Endometrial microvascular endothelial cells (primary cell): ENCODE data around the gene BNIP2. TPM values are rescaled to one million over a fixed set of nuclear protein-coding genes. Genes with fewer than 3 reads are reported as not detected.
"Not testable (repeated sequence)": the region's sequence is repeated elsewhere in the genome, so short reads cannot be mapped to it uniquely, and the experiment has no call there.

Experiments used
- in situ Hi-C: cut with HindIII; loops from 2 replicates; pipeline ENCODE4 v1.10.0; 2017; ENCODE audit warnings: low sequenced_read_pairs, low pct_unique_long_range_greater_than_20kb; ENCODE audit errors: inconsistent ontology term
- total RNA-seq: library from RNA; depleted of rRNA; stranded (reverse); fragments of >200 nt; gene quantifications from one replicate; pipeline ENCODE4 v1.2.3, GENCODE V29; 2015; ENCODE audit errors: inconsistent ontology term

BNIP2 gene, protein sequence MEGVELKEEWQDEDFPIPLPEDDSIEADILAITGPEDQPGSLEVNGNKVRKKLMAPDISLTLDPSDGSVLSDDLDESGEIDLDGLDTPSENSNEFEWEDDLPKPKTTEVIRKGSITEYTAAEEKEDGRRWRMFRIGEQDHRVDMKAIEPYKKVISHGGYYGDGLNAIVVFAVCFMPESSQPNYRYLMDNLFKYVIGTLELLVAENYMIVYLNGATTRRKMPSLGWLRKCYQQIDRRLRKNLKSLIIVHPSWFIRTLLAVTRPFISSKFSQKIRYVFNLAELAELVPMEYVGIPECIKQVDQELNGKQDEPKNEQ
- total RNA-seq, result 100 TPM

DNA sequence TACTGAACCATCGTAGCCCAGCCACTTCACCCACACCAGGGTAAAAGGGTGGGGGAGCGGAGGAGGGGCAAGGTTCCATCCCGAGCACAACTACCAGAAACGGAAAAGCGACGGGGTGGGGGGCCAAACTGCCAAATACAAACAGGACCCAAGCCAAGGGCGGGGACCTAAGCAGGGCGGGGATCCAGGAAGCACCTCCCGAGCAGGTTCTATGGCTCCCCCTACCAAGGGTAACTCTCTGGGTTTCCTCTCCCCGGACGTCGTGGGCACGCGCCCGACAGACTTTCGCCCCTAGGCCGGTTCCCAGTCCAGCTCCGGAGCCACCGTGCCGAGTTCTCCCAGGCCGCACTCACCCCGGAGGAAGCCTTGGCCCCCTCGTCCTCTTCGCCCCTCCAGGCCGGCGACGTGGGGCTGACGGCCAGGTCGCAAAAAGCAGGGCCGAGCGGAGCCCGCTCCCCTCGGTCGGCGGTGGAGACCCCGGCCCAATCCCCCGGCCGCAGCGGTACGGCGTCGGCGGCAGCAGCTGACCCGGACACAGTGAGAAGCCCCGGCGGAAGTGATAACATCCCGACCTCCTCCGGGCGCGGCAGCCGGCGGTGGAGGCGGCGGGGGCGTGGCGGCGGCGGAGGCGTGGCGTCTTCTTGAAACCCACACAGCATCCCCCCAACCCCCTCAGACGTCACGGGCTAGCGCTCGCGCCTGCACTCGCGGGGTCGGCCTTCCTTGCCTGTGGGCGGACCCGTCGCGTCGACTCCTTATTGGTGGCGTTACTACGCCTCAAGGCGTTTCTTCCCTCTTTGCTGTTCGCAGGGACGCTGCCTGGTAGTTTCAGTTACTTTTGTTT is at the start of gene BNIP2:
TSS of gene BNIP2 (minus strand) at position 539 of the 844 bp plus-strand sequence. CDS start 6,863 bp downstream, outside the sequence.
- in situ Hi-C loops, result no loop called here

DNA sequence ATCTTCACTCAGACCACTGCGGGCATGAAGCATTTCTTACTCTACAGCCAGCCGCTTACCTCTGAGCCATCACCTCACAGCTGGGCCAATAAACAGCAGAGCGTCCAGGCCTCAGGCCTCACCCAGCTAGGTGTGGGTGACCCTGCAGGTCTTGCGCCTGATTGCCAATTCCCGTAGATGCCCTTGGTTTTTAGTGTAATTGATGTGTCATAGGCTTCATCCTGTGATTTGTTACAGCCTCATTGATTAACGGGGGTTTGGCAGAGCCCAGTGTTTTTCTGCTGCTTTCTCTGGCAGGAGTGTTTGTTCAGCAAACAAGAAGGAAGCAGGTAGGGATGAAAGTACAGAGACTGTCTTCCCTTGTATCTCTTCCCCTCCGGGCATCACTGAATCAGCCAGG is 49.6 kb upstream of the BNIP2 start:
- in situ Hi-C loops, result no loop called here

DNA sequence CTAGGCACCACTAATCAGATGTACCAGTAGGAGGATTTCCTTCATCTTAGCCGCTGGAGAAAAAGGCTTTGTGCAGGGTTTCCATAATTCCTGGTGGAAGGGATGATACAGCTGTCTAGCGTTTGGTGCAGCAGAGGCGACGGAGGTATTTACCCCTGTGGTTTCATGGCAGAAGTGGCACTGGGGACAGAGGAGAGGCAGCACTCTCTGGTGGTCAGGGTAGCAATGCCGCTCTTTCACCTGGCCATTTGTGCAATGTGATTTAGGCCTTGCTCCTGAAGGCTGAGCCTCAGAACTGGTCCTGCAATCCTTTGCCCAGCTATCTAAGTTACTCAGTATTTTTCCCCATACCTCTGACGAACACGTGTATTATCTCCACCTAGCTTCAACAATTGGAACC is 47.1 kb upstream of the BNIP2 start:
- in situ Hi-C loops, result no loop called here

DNA sequence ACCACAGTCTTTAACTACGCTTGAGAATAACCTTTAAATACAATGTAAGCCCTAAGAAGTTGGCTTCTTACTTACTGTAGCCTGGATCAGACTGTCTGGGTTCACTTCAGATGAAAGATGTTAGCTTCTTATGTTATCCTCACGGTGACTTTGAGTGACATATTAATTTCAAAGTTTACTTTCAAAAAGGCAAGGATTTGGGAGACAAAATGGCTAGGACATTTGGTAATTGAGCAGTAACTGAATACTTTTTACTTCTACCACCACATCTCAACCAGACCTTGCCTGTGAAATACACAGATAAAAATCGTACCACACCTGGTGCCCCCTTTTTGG is 36.0 kb upstream of the BNIP2 start:
- in situ Hi-C loops, result no loop called here

DNA sequence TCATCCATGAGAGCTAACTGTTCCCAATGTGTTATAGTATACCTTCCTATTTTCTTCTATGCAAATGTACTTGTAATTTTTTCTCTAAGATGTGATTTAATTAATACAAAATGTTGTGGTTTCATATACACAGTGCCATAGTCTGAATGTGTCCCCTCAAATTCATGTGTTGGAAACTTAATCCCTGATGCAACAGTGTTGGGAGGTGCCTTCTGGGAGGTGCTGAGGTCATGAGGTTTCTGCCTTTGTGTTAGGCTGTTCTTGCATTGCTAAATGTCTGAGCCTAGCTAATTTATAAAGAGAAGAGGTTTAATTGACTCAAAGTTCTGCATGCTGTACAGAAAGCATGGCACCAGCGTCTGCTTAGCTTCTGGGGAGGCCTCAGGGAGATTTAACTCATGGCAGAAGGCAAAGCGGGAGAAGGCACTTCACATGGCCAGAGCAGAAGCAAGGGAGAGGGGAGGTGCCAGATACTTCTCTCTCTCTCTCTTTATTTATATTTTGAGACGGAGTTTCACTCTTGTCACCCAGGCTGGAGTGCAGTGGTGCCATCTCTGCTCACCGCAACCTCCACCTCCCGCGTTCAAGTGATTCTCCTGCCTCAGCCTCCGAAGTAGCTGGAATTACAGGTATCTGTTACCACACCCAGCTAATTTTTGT is 34.7 kb upstream of the BNIP2 start:
- in situ Hi-C loops, result no loop called here

DNA sequence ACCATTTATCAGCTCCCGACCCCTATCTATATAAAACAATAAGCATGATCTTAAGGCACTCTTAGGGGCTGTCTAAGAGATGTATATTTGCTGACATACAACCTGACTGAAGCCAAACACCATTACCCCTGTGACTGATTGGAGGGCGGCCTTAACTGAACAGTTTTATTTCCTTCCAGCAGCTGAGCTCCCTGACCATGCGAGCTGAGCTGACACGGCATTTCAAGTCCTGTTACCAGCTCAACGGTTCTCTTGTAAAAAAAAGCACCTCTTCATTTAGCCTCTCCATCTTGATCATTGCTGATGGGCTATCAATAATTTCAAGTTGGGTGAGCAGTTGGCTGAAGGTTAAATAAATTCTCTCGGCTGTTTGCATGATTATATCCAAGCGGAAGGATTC is 33.4 kb upstream of the BNIP2 start:
- in situ Hi-C loops, result no loop called here

DNA sequence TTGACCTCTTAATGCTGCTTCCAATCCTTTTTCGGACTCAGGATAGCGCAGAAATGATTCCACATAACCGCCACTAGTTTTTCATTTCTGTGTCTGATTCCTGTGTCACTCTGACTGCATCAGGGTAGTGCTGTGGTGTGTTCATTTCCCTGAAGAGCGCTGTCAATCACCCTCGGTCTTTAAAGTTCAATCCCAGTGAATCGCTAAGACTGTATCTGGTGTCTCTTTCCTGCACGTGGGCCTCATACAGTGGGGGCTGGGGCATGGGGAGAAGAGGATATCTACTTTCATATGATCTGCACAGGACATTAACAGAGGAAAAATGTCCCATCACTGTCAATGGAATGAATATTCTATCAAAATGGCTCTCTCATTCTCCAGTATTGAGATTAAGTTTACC is 32.9 kb upstream of the BNIP2 start:
- in situ Hi-C loops, result no loop called here

DNA sequence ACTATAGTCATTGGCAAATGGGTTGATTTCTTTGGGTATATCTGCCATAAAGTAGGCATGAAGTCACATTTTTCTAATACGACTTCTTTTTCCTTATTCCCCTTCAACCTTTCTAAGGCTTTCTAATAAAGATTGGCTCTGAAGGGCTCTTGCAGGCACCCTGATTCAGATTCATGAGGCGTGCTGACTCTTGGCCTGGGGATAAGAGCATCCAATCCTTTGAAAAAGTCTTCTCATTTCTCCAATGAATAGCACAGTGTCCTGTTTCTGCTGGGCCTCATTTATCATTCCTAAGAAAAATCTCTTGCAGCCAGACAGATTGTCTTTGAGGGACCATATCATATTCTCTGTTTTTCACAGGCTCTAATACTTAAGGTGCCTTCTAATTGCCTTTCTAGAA is 32.3 kb upstream of the BNIP2 start:
- in situ Hi-C loops, result no loop called here

DNA sequence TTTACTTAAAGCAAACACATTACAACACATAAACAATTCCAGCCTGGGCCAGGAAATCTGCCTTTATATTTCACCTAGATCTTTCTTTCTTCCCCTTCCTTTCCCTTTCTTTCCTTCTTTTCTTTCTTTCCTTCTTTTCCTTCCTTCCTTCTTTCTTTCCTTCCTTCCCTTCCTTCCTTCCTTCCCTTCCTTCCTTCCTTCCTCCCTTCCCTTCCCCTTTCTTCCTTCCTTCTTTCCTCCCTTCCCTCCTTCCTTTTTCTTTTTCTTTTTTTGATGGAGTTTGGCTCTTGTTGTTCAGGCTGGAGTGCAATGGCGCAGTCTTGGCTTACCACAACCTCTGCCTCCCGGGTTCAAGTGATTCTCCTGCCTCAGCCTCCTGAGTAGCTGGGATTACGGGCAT is 24.1 kb upstream of the BNIP2 start:
- in situ Hi-C loops, result no loop called here

DNA sequence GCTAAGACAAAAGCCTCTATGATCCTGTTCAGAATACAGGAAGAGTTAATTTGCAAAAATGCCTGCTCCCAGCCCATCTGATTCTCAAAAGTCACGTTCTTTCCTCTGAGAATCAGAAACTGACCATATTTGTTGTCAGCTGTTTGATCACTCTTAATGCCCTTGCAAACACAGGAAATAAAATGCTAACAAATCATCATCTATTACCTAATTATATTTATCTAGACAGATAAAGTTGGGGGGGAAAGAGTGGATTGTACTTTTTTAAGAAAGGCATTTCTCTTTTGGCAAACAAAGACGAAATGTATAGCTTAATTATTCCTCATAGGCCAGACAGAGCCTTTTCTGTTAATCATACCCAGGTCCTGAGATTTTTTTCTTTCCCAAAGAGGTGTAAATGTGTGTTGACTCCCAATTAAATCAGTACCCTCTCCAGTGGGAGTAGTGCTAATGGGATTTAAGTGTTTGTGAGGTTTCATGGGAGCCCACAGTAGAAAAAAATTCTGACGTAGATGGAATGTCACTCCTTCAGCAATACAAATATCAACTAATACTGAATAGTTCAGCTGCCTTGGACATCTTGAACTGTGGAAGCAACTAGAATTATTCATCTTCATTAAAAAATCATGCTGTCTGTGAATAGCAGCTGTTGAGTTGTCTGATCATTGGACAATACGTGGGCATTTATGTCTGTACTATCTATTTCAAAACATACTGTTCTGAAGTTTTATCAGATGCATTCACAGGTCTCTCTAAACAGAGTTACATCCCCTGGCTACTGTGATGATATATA is 22.5 kb upstream of the BNIP2 start:
- in situ Hi-C loops, result no loop called here

DNA sequence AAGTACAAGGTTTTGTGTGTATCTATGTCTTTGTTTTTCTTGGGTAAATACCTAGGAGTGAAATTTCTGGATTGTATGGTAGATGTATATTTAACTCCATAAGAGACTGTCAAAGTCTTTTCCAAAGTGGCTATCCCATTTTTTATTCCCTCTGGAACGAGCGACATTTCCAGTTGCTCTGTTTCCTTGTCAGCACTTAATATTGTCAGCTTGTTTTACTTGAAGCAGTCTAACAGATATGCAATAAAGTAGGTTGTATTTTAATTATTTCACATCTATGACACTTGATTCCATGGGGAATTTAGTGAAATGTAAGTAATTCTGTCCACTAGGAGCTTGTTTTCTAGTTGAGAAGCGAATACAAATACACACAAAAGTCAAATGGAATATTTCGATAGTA is 18.5 kb upstream of the BNIP2 start:
- in situ Hi-C loops, result no loop called here

DNA sequence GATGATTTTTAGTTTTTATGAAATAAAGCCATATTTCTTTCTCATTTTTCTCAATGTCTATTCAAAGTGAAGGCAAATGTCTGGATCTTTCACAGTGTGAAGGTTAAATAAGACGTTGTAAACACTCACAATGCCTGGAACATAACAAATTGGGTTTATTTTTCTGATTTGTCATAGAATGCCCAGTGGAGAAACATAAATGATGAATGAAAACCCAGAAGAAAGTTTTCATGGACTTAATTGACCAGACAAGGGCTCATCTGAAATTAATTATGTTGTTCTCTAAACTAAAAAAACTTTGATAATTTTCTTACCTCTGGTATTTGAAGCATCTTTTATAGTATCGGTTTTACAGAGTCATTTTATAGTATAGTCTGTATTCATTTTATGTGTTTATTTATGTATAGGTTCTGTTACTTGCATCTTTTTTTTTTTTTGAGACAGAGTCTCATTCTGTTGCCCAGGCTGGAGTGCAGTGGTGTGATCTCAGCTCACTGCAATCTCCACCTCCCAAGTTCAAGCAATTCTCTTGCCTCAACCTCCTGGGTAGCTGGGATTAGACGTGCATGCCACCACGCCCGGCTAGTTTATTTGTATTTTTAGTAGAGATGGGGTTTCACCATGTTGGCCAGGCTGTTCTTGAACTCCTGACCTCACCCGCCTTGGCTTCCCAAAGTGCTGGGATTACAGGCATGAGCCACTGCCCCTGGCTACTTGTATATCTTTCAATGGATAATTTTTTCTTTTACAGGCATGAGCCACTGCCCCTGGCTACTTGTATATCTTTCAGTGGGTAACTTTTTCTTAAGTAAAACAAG is 15.1 kb upstream of the BNIP2 start:
- in situ Hi-C loops, result no loop called here

DNA sequence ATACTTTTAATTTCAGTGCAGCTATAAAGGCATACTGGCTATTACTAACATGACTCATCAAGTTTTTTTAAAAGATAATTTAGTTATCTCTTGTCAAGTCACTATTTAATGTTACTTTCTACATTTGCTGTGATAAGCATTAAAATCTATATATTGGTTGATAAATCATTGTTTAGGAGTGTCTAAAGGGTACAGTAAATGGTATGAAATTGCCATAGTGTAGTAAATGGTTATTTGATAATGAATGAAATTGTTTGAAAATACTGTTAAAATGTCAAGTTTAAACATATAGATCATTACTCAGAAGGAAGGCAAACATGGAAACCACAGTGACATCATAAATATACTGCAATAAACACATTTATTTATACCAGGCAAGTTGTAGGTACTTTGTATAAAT is 13.2 kb upstream of the BNIP2 start:
- in situ Hi-C loops, result no loop called here

DNA sequence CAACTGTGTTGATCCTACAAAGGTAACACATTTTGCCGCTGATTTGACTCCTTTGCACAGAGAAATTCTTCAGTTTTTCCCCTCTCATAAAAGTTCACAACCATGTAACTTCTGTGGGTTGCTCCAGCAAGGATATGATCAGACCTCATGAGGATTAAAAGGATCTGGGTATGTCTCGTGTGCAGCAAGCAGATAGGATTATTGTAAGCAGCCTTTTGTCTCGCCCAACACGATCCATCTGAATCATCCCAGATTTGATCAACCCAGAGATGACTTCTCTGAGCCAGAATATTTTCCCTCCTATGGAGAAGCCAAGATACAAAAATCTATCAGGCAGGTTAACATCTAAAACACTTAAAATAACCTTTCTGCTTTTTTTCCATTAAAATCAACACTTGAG is 12.8 kb upstream of the BNIP2 start:
- in situ Hi-C loops, result no loop called here

DNA sequence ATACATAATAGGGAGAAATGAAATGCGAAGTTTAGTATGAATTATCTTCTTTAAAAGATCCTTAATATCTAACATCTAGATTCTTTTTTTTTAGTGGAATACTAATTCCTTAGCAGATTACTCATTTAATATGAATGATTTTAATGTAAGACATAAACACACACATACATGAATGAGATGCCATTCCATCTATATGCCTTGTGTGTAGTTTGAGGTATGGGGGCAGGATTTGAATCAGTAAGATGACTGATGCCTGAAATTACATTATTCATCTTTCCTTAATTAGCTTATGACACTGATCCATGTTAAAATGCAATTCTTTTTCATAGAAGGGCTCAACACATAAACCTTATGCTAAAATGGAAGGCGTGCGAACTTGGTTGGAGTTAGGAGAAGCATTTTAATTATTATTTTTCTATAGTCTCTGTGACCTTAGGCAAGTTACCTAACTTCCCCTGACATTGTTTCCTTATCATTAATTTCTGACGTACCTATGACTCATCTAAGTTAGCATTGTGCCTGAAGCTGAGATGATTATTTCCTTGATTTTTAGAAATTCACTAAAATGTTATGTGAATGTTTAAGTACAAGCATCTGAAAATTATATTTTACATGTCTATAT is 10.8 kb upstream of the BNIP2 start:
- in situ Hi-C loops, result no loop called here

DNA sequence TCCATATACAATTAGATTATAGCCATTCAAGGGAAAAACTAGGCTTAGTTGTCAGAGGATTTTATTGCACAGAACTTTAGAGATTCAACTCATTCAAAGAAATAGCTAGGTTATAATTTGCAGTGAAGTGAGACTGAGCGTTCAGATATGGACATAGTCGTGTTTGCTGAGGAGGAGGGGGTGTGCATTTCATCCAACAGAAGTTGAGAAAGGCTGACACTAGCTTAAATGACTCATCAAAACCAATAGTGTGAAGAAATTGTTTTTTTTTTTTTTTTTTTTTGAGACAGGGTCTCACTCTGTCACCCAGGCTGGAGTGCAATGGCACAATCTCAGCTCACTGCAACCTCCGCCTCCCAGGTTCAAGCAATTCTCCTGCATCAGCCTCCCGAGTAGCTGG is 8.9 kb upstream of the BNIP2 start:
- in situ Hi-C loops, result not testable (repeated sequence)

DNA sequence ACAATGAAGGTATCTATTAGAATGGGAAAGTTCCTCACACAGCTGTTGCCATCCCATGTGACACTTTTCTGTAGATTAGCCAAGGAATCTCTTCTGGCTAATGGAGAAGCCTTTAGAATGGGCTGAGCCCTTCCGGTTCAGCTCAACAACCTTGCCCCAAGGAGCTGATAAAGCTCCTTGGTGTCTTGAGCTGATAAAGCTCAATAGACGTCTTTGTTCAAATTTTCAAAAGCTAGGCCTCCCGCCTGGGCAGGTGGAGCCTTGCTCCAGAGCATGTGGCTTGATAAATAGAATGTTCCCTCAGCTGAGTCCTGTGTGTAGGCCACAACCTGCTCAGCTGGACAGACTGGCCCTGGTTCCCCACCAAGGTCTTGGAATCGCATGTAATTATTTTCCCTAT is 7.2 kb upstream of the BNIP2 start:
- in situ Hi-C loops, result no loop called here

DNA sequence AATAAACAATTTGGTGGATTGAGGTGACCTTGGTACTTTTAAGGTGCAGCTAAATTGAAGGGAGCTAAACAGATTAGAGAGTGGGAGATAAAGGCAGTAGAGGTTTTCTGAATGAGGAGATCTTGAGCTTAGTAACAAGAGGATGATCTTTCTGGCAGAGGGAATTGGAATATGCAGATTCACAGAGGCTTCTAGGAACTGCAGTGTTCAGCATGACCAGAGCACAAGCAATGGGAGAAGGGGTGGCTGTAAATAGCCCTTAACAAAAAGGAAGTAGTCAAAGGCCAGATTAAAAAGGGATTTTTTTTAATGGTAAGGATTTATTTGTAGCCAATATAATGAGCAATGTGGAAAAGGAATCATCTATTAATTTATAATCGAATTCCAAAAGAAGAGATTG is 5.7 kb upstream of the BNIP2 start:
- in situ Hi-C loops, result no loop called here
